GM23338 (cell line): Measurements from ENCODE around the gene STX1B. TPM values are rescaled to one million over a fixed set of nuclear protein-coding genes. Genes with fewer than 3 reads are reported as not detected.

Experiments used
- ATAC-seq: fragments of 200-7000 bp; cut with Tn5 transposase; 3 replicates; pipeline ENCODE4 v1.9.1; 2020
- DNase-seq: peaks from one replicate; pipeline ENCODE4 v3.0.0-alpha.2; 2015; ENCODE audit warnings: low spot score
- H2AFZ ChIP-seq: fragments of 200-600 bp; sonication (generic); 2 replicates; pipeline ENCODE4 v1.8.0; 2016; ENCODE audit warnings: antibody characterized with exemption, mild to moderate bottlenecking, moderate library complexity
- H3F3A ChIP-seq: fragments of 200-600 bp; sonication (generic); replicated peaks from 2 replicates; pipeline ENCODE4 v1.8.0; 2017; ENCODE audit warnings: antibody characterized with exemption, mixed run types, low read depth
- H3K27ac ChIP-seq: fragments of 200-600 bp; sonication (generic); 2 replicates; pipeline ENCODE4 v1.6.1; 2016; ENCODE audit warnings: low read depth
- H3K27me3 ChIP-seq: fragments of 200-600 bp; sonication (generic); 2 replicates; pipeline ENCODE4 v1.8.0; 2016; ENCODE audit warnings: mild to moderate bottlenecking, mixed run types, moderate library complexity; ENCODE audit not compliant: insufficient read depth
- H3K36me3 ChIP-seq: fragments of 200-600 bp; sonication (generic); 2 replicates; pipeline ENCODE4 v1.8.0; 2016; ENCODE audit warnings: mild to moderate bottlenecking; ENCODE audit not compliant: insufficient read depth
- H3K4me1 ChIP-seq: fragments of 200-600 bp; sonication (generic); 2 replicates; pipeline ENCODE4 v1.8.0; 2016; ENCODE audit warnings: mild to moderate bottlenecking, moderate library complexity; ENCODE audit not compliant: insufficient read depth
- H3K4me2 ChIP-seq: fragments of 200-600 bp; sonication (generic); 2 replicates; pipeline ENCODE4 v1.7.1; 2017; ENCODE audit warnings: mixed run types
- H3K4me3 ChIP-seq: fragments of 200-600 bp; sonication (generic); 2 replicates; pipeline ENCODE4 v1.6.1; 2016; ENCODE audit warnings: mixed run types
- H3K79me2 ChIP-seq: fragments of 200-600 bp; sonication (generic); replicated peaks from 2 replicates; pipeline ENCODE4 v1.8.0; 2017; ENCODE audit warnings: mild to moderate bottlenecking; ENCODE audit not compliant: insufficient read depth
- H3K9me2 ChIP-seq: fragments of 200-600 bp; sonication (generic); 2 replicates; pipeline ENCODE4 v1.8.0; 2017; ENCODE audit not compliant: insufficient read depth
- H4K20me1 ChIP-seq: fragments of 200-600 bp; sonication (generic); replicated peaks from 2 replicates; pipeline ENCODE4 v1.8.0; 2017; ENCODE audit warnings: mild to moderate bottlenecking; ENCODE audit not compliant: insufficient read depth
- H3K27ac Mint-ChIP-seq: 2 replicates; pipeline ENCODE4 v1.8.0; 2020; ENCODE audit warnings: inconsistent platforms, mild to moderate bottlenecking, moderate library complexity, mixed read lengths
- H3K27me3 Mint-ChIP-seq: 3 replicates; pipeline ENCODE4 v1.8.0; 2022; ENCODE audit warnings: low read depth, mild to moderate bottlenecking, moderate library complexity, mixed read lengths, inconsistent platforms; ENCODE audit not compliant: insufficient read depth, poor library complexity
- H3K36me3 Mint-ChIP-seq: 3 replicates; pipeline ENCODE4 v1.8.0; 2021; ENCODE audit warnings: low read depth, mild to moderate bottlenecking, inconsistent platforms, moderate library complexity, mixed read lengths
- H3K4me1 Mint-ChIP-seq: 3 replicates; pipeline ENCODE4 v1.8.0; 2020; ENCODE audit warnings: mild to moderate bottlenecking, inconsistent platforms, mixed read lengths
- H3K4me3 Mint-ChIP-seq: 3 replicates; pipeline ENCODE4 v1.8.0; 2021; ENCODE audit warnings: moderate library complexity, mild to moderate bottlenecking, inconsistent platforms, mixed read lengths
- H3K9me3 Mint-ChIP-seq: 3 replicates; pipeline ENCODE4 v1.8.0; 2020; ENCODE audit warnings: moderate library complexity, mild to moderate bottlenecking, inconsistent platforms, mixed read lengths
- CREB1 ChIP-seq: fragments of 250-450 bp; sonication (Bioruptor Pico); IDR thresholded peaks from 2 replicates; pipeline ENCODE4 v1.5.0; 2020; ENCODE audit warnings: low read depth, mild to moderate bottlenecking, moderate library complexity
- CTCF ChIP-seq, 2 experiments: fragments of 200-600 bp in 1 of 2; sonication (generic) in 1 of 2; conservative IDR thresholded peaks; 2 replicates each; pipeline versions ENCODE4 v1.5.1 to v1.6.1; 2016 to 2017; ENCODE audit warnings: antibody characterized with exemption in 2 of 2, low read depth in 2 of 2, mild to moderate bottlenecking in 2 of 2, moderate library complexity in 1 of 2
- ETS1 ChIP-seq: IDR thresholded peaks from 2 replicates; pipeline ENCODE4 v1.6.1; 2016; ENCODE audit warnings: antibody characterized with exemption
- EZH2 ChIP-seq: fragments of 200-600 bp; sonication (generic); IDR thresholded peaks from one replicate; pipeline ENCODE4 v1.8.0; 2017; ENCODE audit warnings: antibody characterized with exemption, mild to moderate bottlenecking, low read depth; ENCODE audit not compliant: unreplicated experiment
- EZH2phosphoT487 ChIP-seq: fragments of 200-600 bp; sonication (generic); IDR thresholded peaks from one replicate; pipeline ENCODE4 v1.8.1; 2018; ENCODE audit warnings: antibody characterized with exemption; ENCODE audit not compliant: unreplicated experiment
- JUNB ChIP-seq: IDR thresholded peaks from one replicate; pipeline ENCODE4 v1.6.1; 2016; ENCODE audit warnings: antibody characterized with exemption; ENCODE audit not compliant: unreplicated experiment
- NANOG ChIP-seq: IDR thresholded peaks from 2 replicates; pipeline ENCODE4 v1.6.1; 2016; ENCODE audit warnings: antibody characterized with exemption, borderline replicate concordance
- POLR2AphosphoS5 ChIP-seq: IDR thresholded peaks from 2 replicates; pipeline ENCODE4 v1.6.1; 2016; ENCODE audit warnings: antibody characterized with exemption, low read depth
- REST ChIP-seq: IDR thresholded peaks from one replicate; pipeline ENCODE4 v1.6.1; 2018; ENCODE audit warnings: antibody characterized with exemption; ENCODE audit not compliant: unreplicated experiment
- STAT1 ChIP-seq: IDR thresholded peaks from one replicate; pipeline ENCODE4 v1.6.1; 2016; ENCODE audit warnings: antibody characterized with exemption; ENCODE audit not compliant: unreplicated experiment
- ZNF114 ChIP-seq: fragments of 250-450 bp; sonication (Bioruptor Pico); IDR thresholded peaks from 2 replicates; pipeline ENCODE4 v1.5.0; 2020; ENCODE audit warnings: mild to moderate bottlenecking, moderate library complexity
- ZNF331 ChIP-seq: fragments of 250-450 bp; sonication (Bioruptor Pico); IDR thresholded peaks from 2 replicates; pipeline ENCODE4 v1.5.0; 2020; ENCODE audit warnings: low read depth, mild to moderate bottlenecking, moderate library complexity
- ZNF462 ChIP-seq: fragments of 250-450 bp; sonication (Bioruptor Pico); IDR thresholded peaks from 2 replicates; pipeline ENCODE4 v1.5.0; 2020; ENCODE audit warnings: mild to moderate bottlenecking, moderate library complexity
- polyA plus RNA-seq: library from polyadenylated mRNA; unstranded; fragments of >200 nt; fragmentation: Nextera tagmentation; extraction: Ambion mirVana; gene quantifications from 2 replicates; pipeline ENCODE4 v1.2.1, GENCODE V29; 2016
- total RNA-seq: library from RNA; depleted of rRNA; stranded (reverse); fragments of >200 nt; shearing (Covaris generic); gene quantifications from 2 replicates; pipeline ENCODE4 v1.2.3, GENCODE V29; 2014

Gene STX1B
- total and polyA plus RNA-seq, 2 experiments from 2014 or later = 1.7 to 9.5 TPM

- no peak overlapping the region for H3K4me3 ChIP-seq
- no peaks in the 10 kb centered on the region for H3K27me3 ChIP-seq
- H3K4me1 Mint-ChIP-seq = no peaks in the 10 kb centered on the region; the same call in 2 of the 3 replicates
- H3K27ac ChIP-seq = no peak overlapping the region
- no peak for TF ChIP-seq CREB1 (CRISPR knock-in tag)
- no peak for TF ChIP-seq EZH2
- TF ChIP-seq NANOG = no peak
- no peak for TF ChIP-seq STAT1
- TF ChIP-seq REST = no peak
- TF ChIP-seq ZNF114 (CRISPR knock-in tag) = no peak
- TF ChIP-seq ETS1 = no peak
- no peak for TF ChIP-seq EZH2phosphoT487
- no peak for TF ChIP-seq JUNB
- TF ChIP-seq ZNF462 (CRISPR knock-in tag) = no peak
- no peak for TF ChIP-seq POLR2AphosphoS5
- no peak for TF ChIP-seq CTCF (conservative IDR thresholded peaks at IDR 0.05; ENCODE audit: low read depth in 2 of 2)
- TF ChIP-seq ZNF331 (CRISPR knock-in tag) = no peak
- H3K9me3 Mint-ChIP-seq = no peaks in the 10 kb centered on the region
- H4K20me1 ChIP-seq = peaks cover 27% of the 10 kb centered on the region
- H3K4me2 ChIP-seq = no peak overlapping the region
- H3K4me3 Mint-ChIP-seq = no peak overlapping the region; the same call in 2 of the 3 replicates
- no peak for ATAC-seq
- no peaks in the 10 kb centered on the region for H3K9me2 ChIP-seq
- peaks cover 55% of the 10 kb centered on the region for H3K36me3 ChIP-seq
- H3K4me1 ChIP-seq = no peaks in the 10 kb centered on the region
- DNase-seq = no peak
- H3K27me3 Mint-ChIP-seq = peaks cover 4% of the 10 kb centered on the region
- H2AFZ ChIP-seq = no peak overlapping the region
- 0 out of 2 replicates have a peak, but pooled peaks cover 5% of the 10 kb centered on the region for H3F3A ChIP-seq
- H3K27ac Mint-ChIP-seq = no peak overlapping the region
- peaks cover 24% of the 10 kb centered on the region for H3K79me2 ChIP-seq
- peaks cover 90% of the 10 kb centered on the region for H3K36me3 Mint-ChIP-seq
Measured at GRCh38 chr16:30964574-30965226, 45.7 kb downstream of the STX1B start.
